HG02885 (cell line): ENCODE measurements around the gene NKPD1.

ENCODE experiments used
- ATAC-seq: cut with Tn5 transposase; IDR thresholded peaks from one replicate; pipeline ENCODE4 v1.9.1; 2021; ENCODE audit warnings: mild to moderate bottlenecking; ENCODE audit not compliant: unreplicated experiment, poor library complexity

NKPD1 gene

GRCh38 chr19:45173816-45174215 is 13.0 kb upstream of the NKPD1 start:
- ATAC-seq, result no peak

GRCh38 chr19:45172611-45173208 is 11.9 kb upstream of the NKPD1 start:
- ATAC-seq, result no peak

- no peak for ATAC-seq
Measured at GRCh38 chr19:45172173-45172572, 11.4 kb upstream of the NKPD1 start.

- no peak for ATAC-seq
Measured at GRCh38 chr19:45171211-45171623, 10.4 kb upstream of the NKPD1 start.

GRCh38 chr19:45170146-45171106 is 9.6 kb upstream of the NKPD1 start:
- ATAC-seq, result no peak

GRCh38 chr19:45169602-45170001 is 8.8 kb upstream of the NKPD1 start:
- no peak for ATAC-seq

GRCh38 chr19:45168767-45169351 is 8.1 kb upstream of the NKPD1 start:
- no peak for ATAC-seq

GRCh38 chr19:45166723-45167252 is 6.0 kb upstream of the NKPD1 start:
- ATAC-seq, result no peak

GRCh38 chr19:45164577-45165335 is 4.0 kb upstream of the NKPD1 start:
- ATAC-seq, result peak; percentile 68

GRCh38 chr19:45163751-45164460 is 3.1 kb upstream of the NKPD1 start:
- ATAC-seq, result no peak

- ATAC-seq, result no peak
Measured at GRCh38 chr19:45163156-45163555, 2.4 kb upstream of the NKPD1 start.

- no peak for ATAC-seq
Measured at GRCh38 chr19:45162608-45163143, 1.9 kb upstream of the NKPD1 start.

GRCh38 chr19:45161738-45162607 is 1.2 kb upstream of the NKPD1 start:
- ATAC-seq, result no peak

- ATAC-seq, result no peak
Measured at GRCh38 chr19:45159971-45160324, 834 bp downstream of the NKPD1 start.

- no peak for ATAC-seq
Measured at GRCh38 chr19:45159210-45159970, 1.4 kb downstream of the NKPD1 start.

GRCh38 chr19:45158503-45159209 is 2.1 kb downstream of the NKPD1 start:
- no peak for ATAC-seq

- ATAC-seq, result no peak
Measured at GRCh38 chr19:45156751-45157150, 4.0 kb downstream of the NKPD1 start.
